H7 (cell line): Measurements from ENCODE around the gene CREB5. TPM values are rescaled to one million over a fixed set of nuclear protein-coding genes. Genes with fewer than 3 reads are reported as not detected.
A peak's percentile ranks its signal among the peaks of the same experiment; 100 is the strongest.
"Not testable (repeated sequence)": the region's sequence is repeated elsewhere in the genome, so short reads cannot be mapped to it uniquely, and the experiment has no call there.

Source experiments
- DNase-seq: peaks from one replicate; pipeline ENCODE4 v3.0.0; 2012
- H3K27me3 ChIP-seq: 2 replicates; pipeline ENCODE4 v1.6.0; 2011; ENCODE audit warnings: mild to moderate bottlenecking, low read length; ENCODE audit not compliant: control insufficient read depth, insufficient read depth
- H3K36me3 ChIP-seq: replicated peaks from 2 replicates; pipeline ENCODE4 v1.5.1; 2011; ENCODE audit warnings: low read length; ENCODE audit not compliant: control insufficient read depth, insufficient read depth
- H3K4me3 ChIP-seq: 2 replicates; pipeline ENCODE4 v1.5.1; 2011; ENCODE audit warnings: low read depth, mild to moderate bottlenecking, control low read depth, low read length, moderate library complexity; ENCODE audit not compliant: insufficient read depth
- total RNA-seq: library from RNA; depleted of rRNA; stranded (reverse); fragments of >200 nt; shearing (Covaris generic); gene quantifications from 2 replicates; pipeline ENCODE4 v1.2.3, GENCODE V29; 2014

CREB5 gene
- total RNA-seq, 1 experiment from 2014 or later: 1.8 TPM

- H3K36me3 ChIP-seq: no peaks in the 10 kb centered on the region
- no peak overlapping the region for H3K4me3 ChIP-seq
- H3K27me3 ChIP-seq: no peaks in the 10 kb centered on the region
- no peak for DNase-seq
These were observed 20.0 kb upstream of the CREB5 start for GRCh38 chr7:28392289-28392688.

DNA sequence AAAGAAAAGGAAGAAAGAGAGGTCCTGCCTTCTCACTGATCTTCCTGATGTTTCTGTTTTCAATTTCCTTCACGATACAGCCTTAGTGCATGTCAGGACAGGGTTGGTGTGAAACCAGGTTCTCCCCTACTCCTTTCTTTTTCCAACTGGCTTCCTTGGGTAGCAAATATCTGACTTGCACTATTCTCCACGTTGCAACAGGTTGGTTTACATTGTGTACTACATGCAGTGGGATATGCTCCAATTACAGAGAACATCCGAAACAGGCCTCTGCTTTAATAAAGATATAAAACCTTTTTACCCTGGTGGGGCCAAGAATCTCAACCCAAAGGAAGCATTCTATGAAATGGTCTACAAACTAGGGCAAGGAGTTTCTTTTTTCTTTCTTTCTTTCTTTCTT, 16.9 kb upstream of the CREB5 start:
- DNase-seq: no peak
- Histone ChIP-seq H3K27me3 (no peaks in the 10 kb centered on the region), H3K36me3 (no peaks in the 10 kb centered on the region), H3K4me3 (no peak overlapping the region)

DNA sequence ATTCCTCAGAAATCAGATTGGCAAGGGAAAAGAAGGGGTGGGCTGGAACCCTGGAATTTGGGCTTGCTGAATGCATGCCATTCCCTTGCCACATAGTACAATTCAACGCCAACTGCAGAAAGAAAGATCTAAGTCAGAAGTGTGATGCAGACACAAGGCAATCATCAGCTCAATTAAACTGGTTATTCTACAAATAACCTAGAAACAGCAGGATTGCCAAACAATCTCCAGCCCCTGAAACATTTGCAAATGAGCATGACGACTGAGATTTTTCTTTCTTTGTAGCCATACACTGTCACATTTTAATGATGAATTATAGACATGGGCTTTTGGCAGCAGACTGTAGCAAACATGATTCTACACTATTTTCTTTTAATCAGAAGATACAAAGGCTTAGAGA, 16.5 kb upstream of the CREB5 start:
- no peak for DNase-seq
- H3K27me3 ChIP-seq: no peaks in the 10 kb centered on the region
- no peak overlapping the region for H3K4me3 ChIP-seq
- H3K36me3 ChIP-seq: no peaks in the 10 kb centered on the region

GRCh38 chr7:28397141-28397540, 15.2 kb upstream of the CREB5 start:
- no peaks in the 10 kb centered on the region for H3K27me3 ChIP-seq
- H3K36me3 ChIP-seq: no peaks in the 10 kb centered on the region
- no peak overlapping the region for H3K4me3 ChIP-seq
- no peak for DNase-seq

GRCh38 chr7:28400838-28401360, 11.4 kb upstream of the CREB5 start:
- no peak for DNase-seq
- Histone ChIP-seq H3K27me3 (peaks cover 1% of the 10 kb centered on the region; the same call in 1 of the 2 replicates), H3K4me3 (no peak overlapping the region), H3K36me3 (no peaks in the 10 kb centered on the region)

- not testable (repeated sequence) for H3K27me3 ChIP-seq, DNase-seq, H3K4me3 ChIP-seq, H3K36me3 ChIP-seq
These were observed 10.8 kb upstream of the CREB5 start for GRCh38 chr7:28401567-28401966.

DNA sequence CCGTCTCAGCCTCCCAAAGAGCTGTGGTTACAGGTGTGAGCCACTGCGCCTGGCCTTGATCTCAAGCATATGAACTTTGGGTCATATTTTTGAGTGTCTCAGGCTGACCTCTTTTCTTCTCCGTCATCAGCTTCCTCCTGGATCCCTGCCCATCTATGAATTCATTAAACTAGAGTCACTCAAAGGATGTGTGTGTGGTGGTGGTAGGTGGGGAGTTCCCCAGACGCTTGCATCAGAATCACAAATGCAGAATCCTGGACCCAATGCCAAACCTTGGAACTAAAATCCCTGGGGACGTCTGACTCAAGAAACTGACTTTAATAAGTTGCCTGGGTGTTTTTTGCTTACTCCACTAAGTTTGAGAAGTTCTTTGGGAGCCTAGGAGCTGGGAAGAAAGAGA, 6.7 kb upstream of the CREB5 start:
- Histone ChIP-seq H3K27me3 (peaks cover 32% of the 10 kb centered on the region), H3K4me3 (no peak overlapping the region), H3K36me3 (no peaks in the 10 kb centered on the region)
- no peak for DNase-seq

DNA sequence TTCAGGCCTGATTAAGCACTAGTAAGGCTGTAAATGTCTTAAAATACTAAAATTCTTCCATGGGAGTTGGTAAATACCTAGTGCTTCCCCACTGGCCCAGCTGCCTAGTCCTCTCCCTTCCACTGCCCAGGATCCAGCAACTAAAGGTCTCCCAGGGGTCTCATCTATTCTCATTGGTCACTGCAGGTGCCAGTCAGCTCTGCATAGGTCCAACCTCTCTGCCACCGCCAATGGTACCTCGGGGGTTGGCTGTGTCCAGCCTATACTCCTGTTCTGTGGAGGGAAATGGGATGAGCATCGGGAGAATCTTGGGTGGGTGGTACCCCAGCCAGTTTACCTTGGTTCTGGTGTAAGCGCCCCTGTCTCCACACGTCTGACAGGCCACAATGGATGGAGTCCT, 6.1 kb upstream of the CREB5 start:
- H3K36me3 ChIP-seq: no peaks in the 10 kb centered on the region
- H3K27me3 ChIP-seq: peaks cover 37% of the 10 kb centered on the region
- H3K4me3 ChIP-seq: no peak overlapping the region
- DNase-seq: peak; percentile 61

GRCh38 chr7:28407651-28408050, 4.7 kb upstream of the CREB5 start:
- no peaks in the 10 kb centered on the region for H3K36me3 ChIP-seq
- no peak for DNase-seq
- H3K4me3 ChIP-seq: no peak overlapping the region
- peaks cover 42% of the 10 kb centered on the region for H3K27me3 ChIP-seq

GRCh38 chr7:28408105-28408959, 4.0 kb upstream of the CREB5 start:
- peak overlapping the region; percentile 53 for H3K4me3 ChIP-seq
- H3K36me3 ChIP-seq: no peaks in the 10 kb centered on the region
- peak; percentile 65 for DNase-seq
- H3K27me3 ChIP-seq: peaks cover 42% of the 10 kb centered on the region

DNA sequence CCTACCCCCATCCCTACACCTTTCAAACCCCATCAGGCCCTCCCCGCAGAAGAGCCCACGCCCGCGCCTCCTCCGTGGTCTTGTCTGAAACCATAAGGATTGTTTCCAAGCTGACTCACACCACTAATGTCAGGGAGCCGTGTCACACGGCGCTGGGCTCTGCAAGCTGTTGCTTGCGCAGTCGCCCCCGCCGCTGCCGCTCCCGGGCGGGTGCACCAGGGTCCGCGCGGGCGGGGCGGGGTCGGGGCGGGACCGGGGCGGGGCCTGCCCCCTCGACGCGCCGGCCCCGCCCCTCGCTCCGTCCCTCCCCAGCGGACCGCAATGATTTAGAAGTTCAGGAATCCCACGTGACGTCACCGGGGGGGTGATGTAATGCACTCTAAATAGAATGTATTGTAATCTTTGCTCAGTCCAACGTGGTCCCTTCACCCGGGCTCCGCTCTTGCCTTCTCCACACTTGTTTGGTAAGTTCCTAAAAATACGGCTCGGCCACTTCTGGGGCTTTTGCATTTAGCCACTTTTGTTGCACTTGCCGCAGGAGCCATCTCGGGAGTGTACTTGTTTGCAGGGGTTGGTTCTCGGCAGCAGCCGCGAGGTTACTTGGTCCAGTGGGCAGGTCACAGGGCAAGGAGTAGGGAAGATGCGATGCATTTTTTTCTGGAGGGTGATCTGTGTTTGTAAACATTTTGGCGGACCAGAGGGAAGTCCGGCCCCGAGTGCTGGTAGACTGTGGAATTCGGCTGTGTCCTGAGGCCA, 3.2 kb upstream of the CREB5 start:
- Histone ChIP-seq H3K36me3 (no peaks in the 10 kb centered on the region), H3K27me3 (peaks cover 42% of the 10 kb centered on the region), H3K4me3 (peak overlapping the region; percentile 53)
- peak; percentile 94 for DNase-seq

DNA sequence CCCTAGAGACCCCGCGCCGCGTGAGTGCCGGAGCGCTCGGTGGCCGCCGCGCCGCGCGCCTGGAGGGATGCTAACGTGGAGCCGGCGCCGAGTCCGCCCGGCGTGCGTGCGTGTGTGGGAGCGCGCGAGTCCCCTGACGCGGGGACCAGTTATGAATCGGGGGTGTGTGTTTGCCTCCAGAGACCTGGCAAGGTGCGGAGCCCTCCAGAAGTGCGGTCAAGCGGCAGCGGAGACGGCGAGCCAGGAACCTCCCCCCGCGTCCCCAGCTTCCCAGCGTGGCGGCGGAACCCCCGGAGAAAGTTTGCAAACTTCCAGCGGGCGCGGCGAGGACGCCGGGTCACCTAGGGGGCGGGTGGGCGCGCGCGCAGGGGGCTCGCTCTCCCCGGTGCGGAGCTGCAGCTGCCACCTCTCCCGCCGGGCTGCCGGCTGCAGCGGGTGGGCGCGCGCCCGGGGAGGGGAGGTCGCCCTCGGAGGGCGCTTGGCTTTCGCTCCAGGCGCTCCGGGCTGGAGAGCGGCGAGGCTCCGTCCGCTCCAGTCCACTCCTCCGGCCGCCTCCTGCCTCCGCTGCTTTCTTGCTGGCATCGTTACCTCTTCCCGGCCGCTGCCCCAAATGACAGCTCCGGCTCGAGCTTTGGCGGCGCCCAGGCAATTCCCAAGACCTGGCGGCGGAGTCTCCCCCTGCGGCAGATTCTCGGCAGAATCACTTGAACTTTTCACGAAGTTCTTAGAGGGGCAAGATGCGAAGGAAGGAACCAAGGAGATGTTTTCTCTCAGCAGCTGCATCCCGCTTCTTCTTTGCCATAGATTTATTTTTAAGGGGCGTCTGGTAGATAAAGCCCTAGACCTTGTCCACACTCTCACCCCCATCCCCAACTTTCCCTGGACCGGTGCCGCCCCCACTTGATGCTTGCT, 2.3 kb upstream of the CREB5 start:
- H3K36me3 ChIP-seq: no peaks in the 10 kb centered on the region

GRCh38 chr7:28410628-28411531, 1.4 kb upstream of the CREB5 start:
- peaks cover 41% of the 10 kb centered on the region for H3K27me3 ChIP-seq
- DNase-seq: peak; percentile 56
- H3K4me3 ChIP-seq: peak overlapping the region; percentile 53
- H3K36me3 ChIP-seq: no peaks in the 10 kb centered on the region

More for the DNA sequence above, 2.3 kb upstream of the CREB5 start:
- H3K27me3 ChIP-seq: peaks cover 41% of the 10 kb centered on the region
- DNase-seq: peak; percentile 72
- H3K4me3 ChIP-seq: peak overlapping the region; percentile 53
